NCI-H748 (cell line): ENCODE data around the gene CX3CL1.
A peak's percentile ranks its signal among the peaks of the same experiment; 100 is the strongest.

Experiments used
- DNase-seq: peaks from one replicate; lab custom pipeline; 2025; ENCODE audit not compliant: unreplicated experiment; lab: John Stamatoyannopoulos, UW

Gene CX3CL1

DNA sequence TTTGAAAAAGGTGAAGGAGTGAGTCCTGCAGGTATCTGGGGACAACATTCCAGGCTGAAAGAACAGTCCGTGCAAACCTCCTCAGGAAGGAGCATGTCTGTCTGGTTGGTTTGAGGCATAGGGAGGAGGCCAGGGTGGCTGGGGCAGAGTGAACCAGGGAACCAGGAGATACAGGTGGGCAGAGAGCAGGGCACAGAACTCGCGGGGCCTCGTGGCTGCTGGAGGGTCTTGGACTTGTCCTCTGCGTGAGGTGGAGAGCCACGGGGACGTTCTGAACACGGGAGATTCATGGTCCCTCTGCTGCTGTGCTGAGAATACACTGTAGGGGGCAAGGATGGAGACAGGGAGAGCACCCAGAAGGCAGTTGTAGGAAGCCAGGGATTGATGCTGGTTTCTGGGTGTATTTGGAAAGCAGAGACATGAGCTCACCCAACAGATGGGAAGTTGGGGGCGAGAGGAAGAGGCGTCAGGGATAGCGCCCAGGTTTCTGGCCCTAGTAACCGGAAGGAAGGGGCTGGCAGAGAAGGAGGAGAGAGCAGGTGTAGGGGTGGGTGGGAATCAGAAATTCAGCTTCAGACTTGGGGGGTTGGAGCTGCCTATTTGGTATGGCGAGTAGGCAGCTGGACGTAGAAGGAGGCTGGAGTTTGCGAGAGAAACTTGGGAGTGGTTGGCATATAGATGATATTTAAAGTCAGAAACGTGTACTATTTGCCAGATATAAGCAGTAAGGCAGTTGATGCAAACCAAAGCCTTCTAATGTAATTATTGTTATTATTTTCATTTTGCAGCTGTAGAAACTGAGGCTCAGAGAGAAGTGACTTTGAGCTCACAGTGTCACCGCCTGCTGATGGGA, 31.9 kb downstream of the CX3CL1 start, which contains the start of gene CCL17:
CCL17 (plus strand) TSS at position 803 of the 853 bp plus-strand sequence. CDS start 9,166 bp downstream, outside the sequence.
- DNase-seq: no peak

DNA sequence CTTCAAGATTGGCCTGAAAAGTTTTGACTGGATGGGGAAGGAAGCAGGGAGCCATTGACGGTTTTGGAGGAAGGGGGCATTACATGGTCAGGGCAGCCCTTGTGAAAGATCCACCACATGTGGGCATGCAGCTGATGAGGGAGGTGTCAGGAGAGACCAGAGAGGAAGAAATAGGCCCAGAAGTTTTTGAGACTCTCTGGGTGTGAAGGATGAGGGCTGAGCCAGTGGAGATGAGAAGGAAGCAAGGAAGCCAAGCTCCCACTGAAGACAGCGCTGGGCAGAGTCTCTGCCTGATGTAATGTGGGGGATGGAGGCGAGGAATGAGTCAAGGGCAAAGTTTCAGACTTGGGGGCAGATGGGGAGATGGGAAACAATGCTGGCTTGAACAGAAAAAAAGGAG, 32.8 kb downstream of the CX3CL1 start:
- no peak for DNase-seq

DNA sequence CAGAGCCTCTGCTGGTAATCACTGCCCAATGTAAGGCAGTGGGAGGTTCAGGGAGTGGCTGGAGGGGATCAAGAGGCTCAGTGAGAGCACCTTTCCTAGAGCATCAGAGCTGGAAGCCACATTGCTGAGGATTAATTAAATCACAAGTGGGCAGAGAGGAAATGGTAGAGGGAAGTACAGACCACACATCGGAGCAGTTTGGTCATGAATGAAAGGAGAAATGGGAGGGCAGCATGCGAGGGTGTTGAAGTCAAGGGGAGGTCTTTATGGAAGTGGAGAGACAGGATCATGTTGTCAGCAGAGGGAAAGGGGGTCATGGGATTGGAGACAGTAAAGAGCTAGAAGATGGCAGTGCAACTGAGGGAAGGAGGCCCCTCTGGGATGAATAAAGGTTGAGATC, 34.6 kb downstream of the CX3CL1 start:
- DNase-seq: no peak

DNA sequence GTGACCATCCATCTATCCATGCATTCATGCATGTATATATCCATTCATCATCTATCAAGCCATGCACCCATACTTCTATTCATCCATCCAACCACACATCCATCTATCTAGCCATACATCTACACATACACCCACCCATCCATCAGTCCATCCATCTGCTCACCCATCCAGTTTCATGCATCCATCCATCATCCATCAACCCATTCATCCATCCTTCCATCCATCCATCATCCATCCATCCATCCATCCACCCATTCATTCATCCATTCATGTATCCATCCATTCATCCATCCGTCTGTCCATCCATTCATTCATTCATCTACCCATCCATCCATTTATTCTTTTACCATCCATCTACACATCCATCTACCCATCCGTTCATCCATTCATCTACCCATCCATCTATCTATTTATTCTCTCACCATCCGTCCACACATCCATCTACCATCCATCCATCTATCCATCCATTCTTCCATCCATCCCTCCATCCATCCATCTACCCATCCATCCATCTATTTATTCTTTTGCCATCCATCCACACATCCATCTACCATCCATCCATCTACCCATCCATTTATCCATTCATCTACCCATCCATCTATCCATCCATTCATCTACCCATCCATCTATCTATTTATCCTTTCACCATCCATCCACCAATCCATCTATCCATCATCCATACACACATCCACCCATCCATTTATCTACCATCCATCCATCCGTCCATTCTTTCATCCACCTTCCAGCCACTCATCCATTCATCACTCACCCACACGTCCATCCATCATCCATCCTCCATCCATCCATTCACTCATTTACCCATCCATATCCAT, 35.4 kb downstream of the CX3CL1 start:
- DNase-seq: no peak

DNA sequence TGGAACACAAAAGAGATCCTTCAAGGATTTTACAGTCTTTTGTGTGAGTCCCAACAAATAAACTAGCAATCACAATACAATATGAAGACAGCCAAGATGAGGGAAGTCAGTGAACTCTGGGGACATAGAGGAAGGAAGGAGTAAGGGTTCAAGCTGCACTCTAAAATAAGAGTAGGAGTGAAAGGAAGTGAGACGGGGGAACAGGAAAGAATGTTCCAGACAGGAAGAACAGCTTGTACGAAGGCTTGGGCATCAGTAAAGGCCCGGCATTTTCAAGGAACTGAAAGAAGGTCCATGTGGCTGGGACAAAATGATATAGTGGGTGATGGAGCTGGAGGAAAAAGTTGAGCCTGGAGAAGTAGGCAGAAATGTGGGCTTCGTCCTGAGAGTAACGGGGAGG, 36.8 kb downstream of the CX3CL1 start:
- no peak for DNase-seq

DNA sequence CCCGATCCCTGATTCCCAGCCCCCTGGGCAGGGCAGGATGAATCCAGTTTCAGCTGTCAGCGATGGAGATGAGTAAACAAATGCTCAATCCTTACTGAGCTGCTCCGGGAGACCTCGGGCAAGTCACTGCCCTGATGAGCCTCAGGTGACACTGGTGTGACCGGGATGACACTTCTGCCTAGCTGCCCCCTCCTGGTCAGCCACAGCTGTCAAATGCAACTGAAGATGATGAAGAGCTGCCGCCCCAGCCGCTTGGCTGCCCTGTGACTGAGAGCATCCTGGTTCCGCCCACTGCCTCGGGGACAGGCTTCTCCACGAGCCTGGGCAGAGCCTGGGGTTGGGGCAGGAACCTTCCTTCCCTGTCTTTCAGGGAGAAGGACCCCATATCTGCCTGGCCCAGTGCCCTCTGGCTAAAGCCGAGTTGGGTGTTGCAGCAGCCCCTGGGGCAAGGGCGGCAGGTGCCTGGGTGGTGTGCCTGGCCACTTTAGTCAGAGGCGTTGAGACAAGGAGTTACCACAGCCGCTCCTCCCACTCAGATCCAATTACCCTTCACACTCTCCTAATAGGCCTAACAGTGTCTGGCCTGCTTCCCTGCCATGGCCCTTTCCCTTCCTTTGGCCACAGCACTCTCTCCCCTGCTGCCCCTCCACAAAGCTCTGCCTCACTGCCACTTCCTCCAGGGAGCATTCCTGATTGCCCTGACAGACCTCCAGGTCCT, 37.7 kb downstream of the CX3CL1 start:
- peak; percentile 15 for DNase-seq

DNA sequence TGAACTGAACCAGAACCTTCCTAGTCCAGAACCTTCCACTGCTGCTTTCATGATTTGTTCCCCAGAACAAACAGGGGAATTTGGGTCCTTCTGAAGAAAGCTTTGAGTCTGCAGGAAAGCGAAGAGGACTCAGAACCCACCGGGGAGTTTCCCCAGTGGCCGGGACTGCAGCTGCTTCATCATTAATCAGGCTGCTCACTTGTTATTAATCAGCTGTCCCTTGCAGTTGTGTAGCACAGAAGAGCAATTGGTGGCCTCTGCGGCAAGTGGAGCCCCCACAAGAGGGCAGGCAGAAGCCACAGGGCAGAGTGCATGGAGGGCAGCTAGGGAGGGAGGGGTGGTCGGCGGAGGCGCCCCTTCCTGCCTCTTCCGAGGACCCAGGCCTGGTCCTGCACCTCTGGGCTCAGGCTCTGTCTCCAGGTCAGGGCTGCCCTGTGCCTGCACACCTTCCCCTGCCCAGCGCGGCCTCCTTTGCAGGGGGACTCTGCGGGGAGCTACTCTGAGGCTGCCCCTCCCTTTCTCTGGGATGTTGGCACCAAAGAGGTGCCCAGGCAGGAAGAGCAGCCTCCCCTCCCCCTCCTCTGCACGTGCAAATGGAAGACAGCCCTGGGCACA, 39.2 kb downstream of the CX3CL1 start:
- no peak for DNase-seq

DNA sequence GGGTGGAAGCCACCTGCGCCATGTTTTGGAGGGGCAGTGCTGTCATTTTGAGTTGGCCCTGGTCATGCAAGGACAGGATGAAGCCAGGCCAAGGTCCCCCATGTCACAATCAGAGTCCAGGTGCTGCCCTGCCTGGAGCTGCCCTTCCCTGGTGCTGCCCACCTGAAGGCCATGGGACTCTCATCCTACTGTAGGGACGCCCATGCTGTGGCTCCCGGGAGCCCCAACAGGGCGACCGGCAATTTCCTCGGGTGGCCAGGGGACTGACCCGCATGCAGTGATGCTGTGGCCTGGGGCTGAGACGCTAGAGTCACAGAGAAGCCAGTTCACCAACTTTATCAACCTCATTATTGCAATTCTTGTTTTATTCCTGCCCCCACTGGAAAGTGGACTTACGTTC, 40.3 kb downstream of the CX3CL1 start:
- DNase-seq: no peak

DNA sequence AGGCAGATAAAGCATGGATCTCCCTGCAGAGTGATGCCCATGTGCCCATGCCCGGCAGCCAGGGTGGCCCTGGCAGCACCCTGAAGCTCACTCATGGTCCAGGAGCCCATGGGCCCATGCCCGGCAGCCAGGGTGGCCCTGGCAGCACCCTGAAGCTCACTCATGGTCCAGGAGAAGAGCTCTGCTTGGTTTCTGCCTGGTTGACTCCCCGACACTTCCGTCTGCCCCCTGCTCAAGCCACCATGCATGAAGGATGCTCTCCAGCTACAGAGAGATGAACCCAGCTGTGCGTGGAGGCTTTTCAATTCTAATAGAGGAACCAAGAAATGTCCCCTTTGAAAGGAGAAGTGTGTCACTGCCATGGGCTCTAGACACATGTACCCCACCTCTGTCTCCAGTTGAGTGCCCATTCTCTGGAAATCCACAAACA, 41.0 kb downstream of the CX3CL1 start:
- DNase-seq: no peak

DNA sequence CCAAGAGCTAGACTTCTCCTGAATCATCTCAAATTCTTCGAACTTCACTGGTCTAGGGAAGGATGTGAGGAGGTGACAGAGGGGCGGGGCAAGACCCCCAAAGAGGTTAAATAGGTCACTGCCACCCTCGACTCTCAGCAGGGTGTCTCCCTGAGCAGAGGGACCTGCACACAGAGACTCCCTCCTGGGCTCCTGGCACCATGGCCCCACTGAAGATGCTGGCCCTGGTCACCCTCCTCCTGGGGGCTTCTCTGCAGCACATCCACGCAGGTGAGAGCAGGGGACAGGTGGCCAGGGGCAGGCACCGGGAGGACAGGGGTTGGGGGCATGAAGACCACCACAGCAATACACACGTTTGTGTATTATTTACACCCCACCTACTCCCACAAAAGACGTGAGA, 41.4 kb downstream of the CX3CL1 start:
- DNase-seq: no peak

DNA sequence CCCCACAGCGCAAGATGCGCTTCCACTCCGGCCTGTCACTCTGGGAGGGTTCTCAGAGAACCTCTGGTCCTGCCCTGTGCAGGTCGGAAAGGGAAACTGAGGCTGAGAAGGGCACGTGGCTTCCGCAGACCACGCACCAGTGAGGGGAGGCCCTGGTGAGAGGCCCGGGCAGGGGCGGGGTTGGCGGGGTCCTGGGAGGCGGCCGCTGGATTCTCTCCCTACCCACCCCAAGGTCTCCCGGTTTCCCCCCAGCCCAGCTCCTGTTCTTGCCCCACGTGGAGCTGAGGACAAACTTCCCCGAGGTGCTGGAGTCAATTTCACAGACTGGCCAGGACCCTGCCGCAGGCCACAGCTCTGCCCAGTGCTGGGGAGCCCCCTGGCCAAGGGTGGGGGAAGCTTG, 43.8 kb downstream of the CX3CL1 start:
- DNase-seq: no peak

DNA sequence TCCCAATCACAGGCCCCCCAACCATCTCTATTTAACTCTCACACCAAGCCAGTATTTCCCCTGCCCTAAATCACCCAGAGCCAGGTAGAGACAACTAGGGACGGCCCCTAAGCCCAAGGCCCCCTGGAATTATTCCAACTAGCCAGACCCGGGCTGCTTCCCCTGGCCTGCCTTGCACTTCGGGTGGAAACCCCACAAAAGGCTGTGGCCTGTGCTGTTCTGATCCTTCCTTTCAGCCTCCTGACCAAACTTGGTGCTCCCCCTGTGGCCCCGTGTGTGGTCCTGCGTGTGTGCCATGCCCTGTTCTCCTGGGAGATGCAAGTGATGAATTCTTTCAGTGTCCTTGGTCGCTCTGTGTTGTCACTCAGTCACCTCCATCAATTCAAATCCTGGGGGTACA, 47.2 kb downstream of the CX3CL1 start:
- no peak for DNase-seq

DNA sequence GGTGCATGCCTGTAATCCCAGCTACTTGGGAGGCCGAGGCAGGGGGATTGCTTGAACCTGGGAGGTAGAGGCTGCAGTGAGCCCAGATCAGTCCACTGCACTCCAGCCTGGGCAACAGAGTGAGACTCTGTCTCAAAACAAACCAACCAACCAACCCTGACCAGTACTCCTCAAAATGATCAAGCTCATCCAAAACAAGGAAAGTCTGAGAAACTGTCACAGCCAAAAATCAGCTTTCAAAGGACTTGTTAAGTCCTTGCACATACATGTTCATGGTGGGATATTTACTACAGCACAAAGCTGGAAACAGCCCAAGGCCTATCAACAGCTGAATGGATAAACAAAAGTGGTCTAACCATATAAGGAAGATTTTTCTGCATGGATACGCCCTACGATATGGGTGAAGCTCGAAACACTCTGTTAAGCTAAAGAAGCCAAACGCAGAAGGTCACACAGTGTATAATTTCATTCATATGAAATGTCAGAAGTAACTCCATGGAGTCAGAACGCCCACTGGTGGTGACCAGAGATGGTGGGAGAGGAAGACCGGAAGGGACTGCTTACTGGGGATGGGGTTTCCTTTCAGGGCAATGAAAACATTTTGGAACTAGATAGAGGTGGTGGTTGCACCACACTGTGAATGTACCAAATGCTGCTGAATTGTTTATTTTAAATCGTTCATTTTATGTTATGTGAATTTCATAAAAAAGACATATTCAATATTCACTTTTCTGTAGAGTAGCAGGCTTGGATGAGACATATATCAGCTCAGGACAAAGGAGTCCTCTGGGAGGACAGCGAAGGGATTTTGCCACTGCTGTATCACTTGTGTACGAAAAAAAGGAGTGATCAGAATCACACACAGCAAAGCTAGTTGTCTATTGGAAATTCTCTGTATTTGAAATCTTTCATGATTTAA, 50.0 kb downstream of the CX3CL1 start:
- peak; percentile 60 for DNase-seq

DNA sequence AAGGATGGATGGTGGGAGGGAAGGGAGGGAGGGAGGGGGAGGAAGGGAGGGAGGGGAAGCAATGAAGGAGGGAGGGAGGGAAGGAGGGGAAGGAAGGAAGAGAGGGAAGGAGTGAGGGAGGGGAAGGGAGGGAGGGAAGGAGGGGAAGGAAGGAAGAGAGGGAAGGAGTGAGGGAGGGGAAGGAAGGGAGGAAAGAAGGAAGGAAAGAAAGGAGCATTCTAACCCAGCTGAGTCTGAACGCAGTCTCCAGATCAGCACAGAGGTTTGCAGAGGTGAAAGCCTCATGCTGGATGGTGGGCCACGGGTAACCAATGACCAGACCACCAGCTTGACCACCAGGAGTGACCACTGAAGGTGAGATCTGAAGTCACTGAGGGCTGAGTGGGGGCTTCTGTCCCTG, 50.9 kb downstream of the CX3CL1 start:
- DNase-seq: no peak

DNA sequence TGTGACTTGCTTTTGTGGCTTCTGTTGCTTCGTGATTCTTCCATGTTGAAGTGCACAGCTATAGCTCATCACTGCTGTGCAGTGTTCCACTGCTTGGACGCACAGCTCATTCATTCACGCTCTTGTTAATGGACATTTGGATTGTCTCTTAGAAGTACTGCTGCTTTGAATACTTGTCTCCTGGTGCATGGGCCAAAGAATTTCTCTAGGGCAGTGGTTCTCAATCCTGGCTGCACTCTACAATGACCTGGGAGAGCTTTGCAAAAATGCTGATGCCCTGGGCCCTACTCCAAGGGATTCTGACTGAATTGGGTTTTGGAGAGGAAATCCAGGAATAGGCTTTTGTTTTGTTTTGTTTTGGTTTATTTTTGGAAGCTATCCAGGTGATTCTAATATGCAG, 52.3 kb downstream of the CX3CL1 start:
- no peak for DNase-seq

DNA sequence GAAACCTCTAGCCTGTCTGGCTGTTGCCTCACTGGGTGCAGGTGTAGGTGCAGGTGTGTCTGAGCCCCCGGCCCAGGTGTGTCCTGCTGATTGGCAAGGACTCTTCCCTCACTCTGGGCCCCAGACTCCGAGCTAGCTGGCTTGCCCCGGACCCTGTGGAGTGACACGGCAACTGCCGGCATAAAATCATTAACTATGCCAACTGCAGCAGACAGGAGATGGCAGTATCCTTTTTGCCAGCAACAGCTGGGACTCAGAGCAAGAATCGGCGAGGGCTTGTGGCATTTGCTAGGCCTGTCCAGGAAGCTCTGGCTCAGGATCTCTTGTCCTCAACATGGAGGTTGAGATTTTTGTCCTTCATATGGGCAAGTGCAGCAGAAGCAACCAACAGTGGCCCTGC, 54.1 kb downstream of the CX3CL1 start:
- no peak for DNase-seq

DNA sequence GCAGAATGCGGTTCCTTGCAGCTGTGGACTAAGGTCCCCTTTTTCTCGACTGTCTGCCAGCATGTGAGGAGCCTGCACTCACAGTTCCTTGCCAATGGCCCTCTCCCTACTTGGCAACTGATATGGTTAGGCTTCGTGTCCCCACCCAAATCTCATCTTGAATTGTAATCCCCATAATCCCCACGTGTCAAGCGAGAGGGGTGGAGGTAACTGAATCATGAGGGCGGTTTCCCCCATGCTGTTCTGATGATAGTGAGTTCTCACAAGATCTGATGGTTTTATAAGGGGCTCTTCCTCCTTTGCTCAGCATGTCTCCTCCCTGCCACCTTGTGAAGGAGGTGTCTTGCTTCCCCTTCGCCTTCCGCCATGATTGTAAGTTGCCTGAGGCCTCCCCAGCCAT, 55.0 kb downstream of the CX3CL1 start:
- DNase-seq: no peak

DNA sequence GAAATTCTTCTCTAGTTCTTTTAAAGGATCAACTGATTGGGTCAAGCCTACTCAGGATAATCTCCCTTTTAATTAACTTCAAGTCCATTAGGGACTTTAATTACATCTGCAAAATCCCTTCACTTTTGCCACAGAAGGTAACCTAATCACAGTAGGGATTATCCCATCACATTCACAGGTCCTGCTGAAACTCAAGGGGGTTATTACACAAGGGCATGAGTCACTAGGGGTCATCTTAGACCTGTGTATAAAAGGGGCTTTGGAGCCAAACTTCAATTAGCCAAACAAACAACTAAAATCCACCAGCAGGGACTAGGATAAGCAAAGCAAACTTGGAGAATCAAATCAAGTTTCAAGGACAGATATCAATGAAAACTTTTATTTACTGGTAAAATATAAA, 55.5 kb downstream of the CX3CL1 start:
- no peak for DNase-seq

DNA sequence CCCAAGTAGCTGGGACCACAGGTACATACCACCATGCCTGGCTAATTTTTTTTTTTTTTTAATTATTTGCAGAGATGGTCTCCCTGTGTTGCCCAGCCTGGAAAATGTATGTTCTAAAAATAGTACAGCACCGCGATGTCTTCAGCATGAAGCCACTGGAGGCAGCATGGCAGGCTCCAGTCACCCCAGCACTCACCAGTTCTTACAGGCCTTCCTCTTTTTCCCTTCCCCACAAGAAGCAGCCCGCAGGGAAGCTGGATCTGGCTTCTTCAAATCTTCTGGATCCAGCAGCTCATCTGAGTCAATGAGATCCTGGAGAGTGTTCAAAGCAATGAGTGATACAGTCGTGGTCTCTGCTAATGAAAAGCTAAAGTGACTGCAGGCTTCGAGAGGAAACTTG, 58.7 kb downstream of the CX3CL1 start:
- DNase-seq: no peak

DNA sequence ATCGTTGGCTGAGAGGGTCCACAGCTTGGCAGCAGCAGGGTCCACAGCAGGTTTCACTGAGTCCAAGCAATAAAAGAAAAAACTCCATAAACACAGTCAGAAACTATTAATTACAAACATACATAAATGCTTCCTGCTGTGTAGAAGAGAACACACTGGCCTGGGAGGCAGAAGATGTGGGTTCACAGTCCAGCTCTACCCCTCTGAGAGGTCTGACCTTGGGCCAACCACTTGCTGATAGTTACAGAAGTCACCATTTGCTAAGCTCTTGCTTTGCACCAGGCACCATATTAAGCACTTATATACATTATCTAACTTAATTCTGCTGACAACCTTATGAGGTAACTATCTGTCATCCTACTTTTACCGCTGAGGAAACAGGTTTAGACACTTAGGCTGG, 60.2 kb downstream of the CX3CL1 start:
- DNase-seq: no peak
